HEK293T (cell line): Measurements from ENCODE around the gene RPLP1.

Experiments used
- ARNT ChIP-seq: fragments of 450-650 bp; IDR thresholded peaks from 2 replicates; pipeline ENCODE4 v1.6.1; 2017; ENCODE audit warnings: mild to moderate bottlenecking
- BHLHE40 ChIP-seq: fragments of 450-650 bp; IDR thresholded peaks from 2 replicates; pipeline ENCODE4 v1.6.1; 2016; ENCODE audit warnings: mild to moderate bottlenecking, moderate library complexity, borderline replicate concordance
- ELF4 ChIP-seq: fragments of 450-650 bp; IDR thresholded peaks from 2 replicates; pipeline ENCODE4 v1.6.1; 2017; ENCODE audit warnings: antibody characterized with exemption
- FOXA1 ChIP-seq: fragments of 450-650 bp; IDR thresholded peaks from 2 replicates; pipeline ENCODE4 v1.6.1; 2016; ENCODE audit warnings: mild to moderate bottlenecking
- FOXK2 ChIP-seq: fragments of 450-650 bp; IDR thresholded peaks from 2 replicates; pipeline ENCODE4 v1.6.1; 2016; ENCODE audit warnings: mild to moderate bottlenecking
- LEF1 ChIP-seq: fragments of 450-650 bp; IDR thresholded peaks from 2 replicates; pipeline ENCODE4 v1.6.1; 2017; ENCODE audit warnings: mild to moderate bottlenecking, borderline replicate concordance
- NFRKB ChIP-seq: fragments of 450-650 bp; IDR thresholded peaks from 2 replicates; pipeline ENCODE4 v1.6.1; 2016; ENCODE audit warnings: mild to moderate bottlenecking, moderate library complexity
- SP1 ChIP-seq: fragments of 450-650 bp; IDR thresholded peaks from 2 replicates; pipeline ENCODE4 v1.6.1; 2017
- TARDBP ChIP-seq: fragments of 450-650 bp; IDR thresholded peaks from 2 replicates; pipeline ENCODE4 v1.6.1; 2016
- ZNF384 ChIP-seq: fragments of 450-650 bp; IDR thresholded peaks from 2 replicates; pipeline ENCODE4 v1.6.1; 2016

DNA sequence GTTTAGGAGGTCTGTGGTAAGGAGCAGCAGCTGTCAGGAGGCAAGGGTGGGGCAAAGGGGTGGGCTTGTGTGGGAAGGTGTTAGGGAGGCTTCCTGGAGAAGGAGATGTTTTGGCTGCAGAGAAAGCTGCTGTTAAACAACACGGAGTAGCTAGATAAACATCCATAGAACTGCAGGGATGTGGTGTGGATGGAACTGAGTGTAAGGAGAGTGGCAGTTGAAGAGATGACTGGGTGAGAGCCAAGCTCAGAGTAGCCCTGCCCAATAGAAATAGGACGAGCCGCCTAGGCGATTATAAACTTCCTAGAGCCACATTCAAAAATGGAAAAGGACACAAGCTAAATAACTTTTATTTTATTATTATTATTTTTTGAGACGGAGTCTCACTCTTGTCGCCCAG is 19.9 kb downstream of the RPLP1 start:
- TF ChIP-seq BHLHE40 = no peak
- no peak for TF ChIP-seq ZNF384
- TF ChIP-seq FOXA1 = no peak
- no peak for TF ChIP-seq SP1
- no peak for TF ChIP-seq LEF1
- TF ChIP-seq TARDBP = no peak
- no peak for TF ChIP-seq ELF4
- TF ChIP-seq FOXK2 = no peak
- no peak for TF ChIP-seq NFRKB
- no peak for TF ChIP-seq ARNT
